Peyer's patch (tissue), 4 donors: ENCODE measurements around the gene ITGA8.

Source experiments
- CTCF ChIP-seq, 6 experiments: fragments of 450-650 bp in 4 of 6; fragments of 200-600 bp in 2 of 6; sonication (generic) in 1 of 6; IDR thresholded peaks; one replicate each; pipeline ENCODE4 v1.5.1; 2017 to 2019; ENCODE audit warnings: antibody characterized with exemption in 6 of 6, mild to moderate bottlenecking in 3 of 6, moderate library complexity in 1 of 6
- POLR2A ChIP-seq, 2 donors: fragments of 450-650 bp; IDR thresholded peaks; one replicate each; pipeline ENCODE4 v1.5.1; 2017; ENCODE audit warnings: antibody characterized with exemption in 2 of 2, mild to moderate bottlenecking in 2 of 2, moderate library complexity in 2 of 2

- TF ChIP-seq POLR2A (IDR thresholded peaks at IDR 0.05) (no peak), CTCF (IDR thresholded peaks at IDR 0.05) (no peak)
Measured at GRCh38 chr10:15748126-15748525, 28.4 kb upstream of the ITGA8 start.
